B cell (primary cell): ENCODE data around the gene FAM83G.

Experiments used
- EZH2 ChIP-seq: IDR thresholded peaks from 2 replicates; pipeline ENCODE4 v1.6.1; 2012; ENCODE audit warnings: borderline replicate concordance, low read depth, mild to moderate bottlenecking, moderate library complexity, low read length; ENCODE audit not compliant: insufficient read depth, poor library complexity, severe bottlenecking
- TF ChIP-seq, protein P1 (sequence below): fragments of 200-600 bp; IDR thresholded peaks from one replicate; pipeline ENCODE4 v1.8.0; 2022; ENCODE audit warnings: antibody characterized with exemption, mild to moderate bottlenecking

GRCh38 chr17:18999911-19000310, 4.7 kb downstream of the FAM83G start:
- TF ChIP-seq, protein P1, sequence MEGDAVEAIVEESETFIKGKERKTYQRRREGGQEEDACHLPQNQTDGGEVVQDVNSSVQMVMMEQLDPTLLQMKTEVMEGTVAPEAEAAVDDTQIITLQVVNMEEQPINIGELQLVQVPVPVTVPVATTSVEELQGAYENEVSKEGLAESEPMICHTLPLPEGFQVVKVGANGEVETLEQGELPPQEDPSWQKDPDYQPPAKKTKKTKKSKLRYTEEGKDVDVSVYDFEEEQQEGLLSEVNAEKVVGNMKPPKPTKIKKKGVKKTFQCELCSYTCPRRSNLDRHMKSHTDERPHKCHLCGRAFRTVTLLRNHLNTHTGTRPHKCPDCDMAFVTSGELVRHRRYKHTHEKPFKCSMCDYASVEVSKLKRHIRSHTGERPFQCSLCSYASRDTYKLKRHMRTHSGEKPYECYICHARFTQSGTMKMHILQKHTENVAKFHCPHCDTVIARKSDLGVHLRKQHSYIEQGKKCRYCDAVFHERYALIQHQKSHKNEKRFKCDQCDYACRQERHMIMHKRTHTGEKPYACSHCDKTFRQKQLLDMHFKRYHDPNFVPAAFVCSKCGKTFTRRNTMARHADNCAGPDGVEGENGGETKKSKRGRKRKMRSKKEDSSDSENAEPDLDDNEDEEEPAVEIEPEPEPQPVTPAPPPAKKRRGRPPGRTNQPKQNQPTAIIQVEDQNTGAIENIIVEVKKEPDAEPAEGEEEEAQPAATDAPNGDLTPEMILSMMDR = no peak
- no peak for TF ChIP-seq EZH2
